ENCODE results near the gene ATP8A2.

DNA sequence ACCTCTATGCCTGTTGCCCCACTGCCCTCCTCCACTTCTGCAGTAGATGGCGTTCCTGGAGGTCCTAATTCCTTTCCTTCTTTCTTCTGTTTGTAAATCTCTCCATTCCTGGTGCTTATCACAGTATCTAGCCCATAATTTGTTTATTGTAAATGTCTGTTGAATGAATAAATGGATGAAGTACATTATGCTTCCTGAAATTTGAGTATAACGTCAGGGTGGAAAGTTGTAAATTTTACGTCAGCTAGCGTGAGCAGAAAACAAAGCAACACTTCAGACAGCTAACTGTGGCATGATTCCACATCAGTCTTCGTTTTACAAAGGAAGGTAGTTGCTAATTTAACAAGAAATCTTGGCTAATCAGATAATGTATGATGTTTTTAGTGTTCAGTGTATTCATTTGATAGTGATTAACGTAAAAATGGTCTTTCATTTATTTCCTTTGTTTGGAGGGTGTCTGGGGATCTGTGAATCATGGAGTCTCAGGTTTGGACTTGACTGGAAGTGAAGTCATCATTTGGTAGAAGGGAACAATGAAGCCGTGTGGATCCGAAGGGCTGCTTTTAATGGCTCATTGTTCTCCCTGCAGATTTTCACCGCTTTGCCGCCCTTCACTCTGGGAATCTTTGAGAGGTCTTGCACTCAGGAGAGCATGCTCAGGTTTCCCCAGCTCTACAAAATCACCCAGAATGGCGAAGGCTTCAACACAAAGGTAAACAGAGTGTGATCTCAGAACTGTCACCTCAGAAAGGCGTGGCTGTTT, 465.0 kb downstream of the ATP8A2 start:
- TF ChIP-seq, protein P1, sequence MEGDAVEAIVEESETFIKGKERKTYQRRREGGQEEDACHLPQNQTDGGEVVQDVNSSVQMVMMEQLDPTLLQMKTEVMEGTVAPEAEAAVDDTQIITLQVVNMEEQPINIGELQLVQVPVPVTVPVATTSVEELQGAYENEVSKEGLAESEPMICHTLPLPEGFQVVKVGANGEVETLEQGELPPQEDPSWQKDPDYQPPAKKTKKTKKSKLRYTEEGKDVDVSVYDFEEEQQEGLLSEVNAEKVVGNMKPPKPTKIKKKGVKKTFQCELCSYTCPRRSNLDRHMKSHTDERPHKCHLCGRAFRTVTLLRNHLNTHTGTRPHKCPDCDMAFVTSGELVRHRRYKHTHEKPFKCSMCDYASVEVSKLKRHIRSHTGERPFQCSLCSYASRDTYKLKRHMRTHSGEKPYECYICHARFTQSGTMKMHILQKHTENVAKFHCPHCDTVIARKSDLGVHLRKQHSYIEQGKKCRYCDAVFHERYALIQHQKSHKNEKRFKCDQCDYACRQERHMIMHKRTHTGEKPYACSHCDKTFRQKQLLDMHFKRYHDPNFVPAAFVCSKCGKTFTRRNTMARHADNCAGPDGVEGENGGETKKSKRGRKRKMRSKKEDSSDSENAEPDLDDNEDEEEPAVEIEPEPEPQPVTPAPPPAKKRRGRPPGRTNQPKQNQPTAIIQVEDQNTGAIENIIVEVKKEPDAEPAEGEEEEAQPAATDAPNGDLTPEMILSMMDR (conservative IDR thresholded peaks at IDR 0.05), result peak; percentile 31; the same call in 1 of the 2 replicates
- TF ChIP-seq ZFX (IDR thresholded peaks at IDR 0.05), result no peak
